ENCODE data around the gene PRAC1.

DNA sequence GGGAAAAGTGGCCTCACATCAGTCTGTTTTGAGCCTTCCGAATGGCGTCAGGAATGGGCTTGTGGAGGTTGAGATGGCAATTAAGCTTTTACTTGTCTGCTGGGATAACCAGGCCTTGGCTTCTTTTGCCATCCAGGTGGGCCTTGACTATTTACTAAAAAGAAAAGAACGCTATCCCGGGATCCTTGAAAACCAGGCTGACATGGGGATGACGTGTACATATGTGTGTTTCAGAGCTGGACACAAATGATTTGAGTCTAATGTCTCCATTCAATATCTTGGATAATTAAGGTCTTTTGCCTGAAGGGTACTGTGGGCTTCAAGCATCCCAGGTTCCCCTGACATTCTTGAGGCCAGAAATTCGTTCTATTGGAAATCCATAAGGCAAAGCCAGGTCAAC lies 38.8 kb upstream of the PRAC1 start:
- TF ChIP-seq POLR2A (IDR thresholded peaks at IDR 0.05; ENCODE audit: low read depth, low read length) (no peak), POLR2AphosphoS5 (IDR thresholded peaks at IDR 0.05; ENCODE audit: low read depth, low read length) (no peak)

All from GM12892 (cell line).